Transverse colon (tissue), 4 donors: ENCODE measurements around the gene ATXN2. TPM values are rescaled to one million over a fixed set of nuclear protein-coding genes. Genes with fewer than 3 reads are reported as not detected.
"Not testable (repeated sequence)": the region's sequence is repeated elsewhere in the genome, so short reads cannot be mapped to it uniquely, and the experiment has no call there.

Experiments
- DNase-seq: peaks from one replicate; pipeline ENCODE4 v3.0.0-alpha.2; 2019
- H3K27ac ChIP-seq, 4 donors: fragments of 200-600 bp; sonication (generic); 2 replicates each; pipeline ENCODE4 v1.5.1; 2016 to 2018; ENCODE audit warnings: inconsistent platforms in 4 of 4
- H3K27me3 ChIP-seq: fragments of 200-600 bp; sonication (generic); 2 replicates; pipeline ENCODE4 v1.5.1; 2017; ENCODE audit warnings: inconsistent platforms
- H3K36me3 ChIP-seq, 4 donors: fragments of 200-600 bp; sonication (generic); 2 replicates each; pipeline ENCODE4 v1.5.1; 2017 to 2019; ENCODE audit warnings: inconsistent platforms in 4 of 4
- H3K4me1 ChIP-seq, 4 donors: fragments of 200-600 bp; sonication (generic); 2 replicates each; pipeline ENCODE4 v1.5.1; 2017 to 2020; ENCODE audit warnings: inconsistent platforms in 4 of 4
- H3K4me3 ChIP-seq, 4 donors: fragments of 200-600 bp; sonication (generic); 1 replicate in 1 of 4; 2 replicates in 3 of 4; pipeline versions ENCODE4 v1.5.1 to v1.6.1; 2017 to 2019; ENCODE audit warnings: inconsistent platforms in 4 of 4
- H3K9me3 ChIP-seq, 2 donors: fragments of 200-600 bp; sonication (generic); 2 replicates each; pipeline ENCODE4 v1.5.1; 2017 to 2019; ENCODE audit warnings: inconsistent platforms in 2 of 2
- EP300 ChIP-seq: sonication (generic); formaldehyde crosslinking; IDR thresholded peaks from one replicate; pipeline ENCODE4 v1.6.1; 2017; ENCODE audit warnings: antibody characterized with exemption, low read depth
- POLR2A ChIP-seq: fragments of 450-650 bp; IDR thresholded peaks from one replicate; pipeline ENCODE4 v1.6.1; 2016; ENCODE audit warnings: antibody characterized with exemption, mild to moderate bottlenecking, moderate library complexity
- POLR2AphosphoS5 ChIP-seq, 3 donors: sonication (generic); formaldehyde crosslinking; IDR thresholded peaks; one replicate each; pipeline ENCODE4 v1.6.1; 2016; ENCODE audit warnings: antibody characterized with exemption in 3 of 3
- WGBS, 2 donors: methylation state at CpG; one replicate each; pipeline ENCODE4 v1.1.5; 2018; ENCODE audit warnings: low coverage in 1 of 2; 5-methylcytosine and 5-hydroxymethylcytosine counted together
- in situ Hi-C, 4 donors: fragments of 200-750 bp; cut with MboI; loops; one replicate each; pipeline versions ENCODE4 v1.15.0 to v1.15.1; 2017; ENCODE audit warnings: low sequenced_read_pairs in 3 of 4, low pct_ligation_motif_present in 1 of 4, low pct_unique_long_range_greater_than_20kb in 1 of 4
- intact Hi-C: fragments of 100-400 bp; cut with DNase I; formaldehyde crosslinking; loops from one replicate; pipeline ENCODE4 v1.15.1; 2023; ENCODE audit warnings: low total_unique reads
- total RNA-seq, 4 donors: library from RNA; depleted of rRNA; stranded (reverse); fragments of >200 nt; gene quantifications; one replicate each; pipeline ENCODE4 v1.1.0, GENCODE V29; 2016
- TF ChIP-seq, protein P1 (sequence below), 5 experiments: fragments of 200-600 bp in 3 of 5; fragments of 450-650 bp in 2 of 5; sonication (generic) in 3 of 5; IDR thresholded peaks; 1 replicate in 2 of 5; 2 replicates in 3 of 5; pipeline ENCODE4 v1.5.1; 2016 to 2017; ENCODE audit warnings: antibody characterized with exemption in 5 of 5, inconsistent platforms in 3 of 5, mild to moderate bottlenecking in 2 of 5, moderate library complexity in 1 of 5

Gene ATXN2
- total RNA-seq, 4 donors from 2014 or later = 50.2 to 95.5 (median 83.2) TPM

GRCh38 chr12:111557271-111558106 lies 41.6 kb downstream of the ATXN2 start:
- in situ Hi-C loops = no loop called here
- intact Hi-C loops = no loop called here
- Histone ChIP-seq H3K27me3 (no peaks in the 10 kb centered on the region), H3K9me3 (no peaks in the 10 kb centered on the region), H3K4me3 (no peak overlapping the region), H3K27ac (no peak overlapping the region), H3K36me3 (no peaks in the 10 kb centered on the region), H3K4me1 (peaks cover 0 to 50% (median 6%) of the 10 kb centered on the region in 4 donors)
- TF ChIP-seq EP300 (no peak), POLR2AphosphoS5 (IDR thresholded peaks at IDR 0.05) (no peak), POLR2A (no peak)
- TF ChIP-seq, protein P1, sequence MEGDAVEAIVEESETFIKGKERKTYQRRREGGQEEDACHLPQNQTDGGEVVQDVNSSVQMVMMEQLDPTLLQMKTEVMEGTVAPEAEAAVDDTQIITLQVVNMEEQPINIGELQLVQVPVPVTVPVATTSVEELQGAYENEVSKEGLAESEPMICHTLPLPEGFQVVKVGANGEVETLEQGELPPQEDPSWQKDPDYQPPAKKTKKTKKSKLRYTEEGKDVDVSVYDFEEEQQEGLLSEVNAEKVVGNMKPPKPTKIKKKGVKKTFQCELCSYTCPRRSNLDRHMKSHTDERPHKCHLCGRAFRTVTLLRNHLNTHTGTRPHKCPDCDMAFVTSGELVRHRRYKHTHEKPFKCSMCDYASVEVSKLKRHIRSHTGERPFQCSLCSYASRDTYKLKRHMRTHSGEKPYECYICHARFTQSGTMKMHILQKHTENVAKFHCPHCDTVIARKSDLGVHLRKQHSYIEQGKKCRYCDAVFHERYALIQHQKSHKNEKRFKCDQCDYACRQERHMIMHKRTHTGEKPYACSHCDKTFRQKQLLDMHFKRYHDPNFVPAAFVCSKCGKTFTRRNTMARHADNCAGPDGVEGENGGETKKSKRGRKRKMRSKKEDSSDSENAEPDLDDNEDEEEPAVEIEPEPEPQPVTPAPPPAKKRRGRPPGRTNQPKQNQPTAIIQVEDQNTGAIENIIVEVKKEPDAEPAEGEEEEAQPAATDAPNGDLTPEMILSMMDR (IDR thresholded peaks at IDR 0.05) = no peak
- no peak for DNase-seq
- WGBS, 2 donors = 67 to 84% methylated on average over 5 of the region's 5 CpGs

GRCh38 chr12:111556676-111557075 lies 42.4 kb downstream of the ATXN2 start:
- Histone ChIP-seq H3K36me3 (peaks cover 0 to 5% (median 2%) of the 10 kb centered on the region in 4 donors), H3K27ac (no peak overlapping the region), H3K9me3 (no peaks in the 10 kb centered on the region), H3K27me3 (no peaks in the 10 kb centered on the region), H3K4me1 (peaks cover 0 to 44% (median 1%) of the 10 kb centered on the region in 4 donors), H3K4me3 (no peak overlapping the region)
- TF ChIP-seq POLR2AphosphoS5 (IDR thresholded peaks at IDR 0.05) (no peak), EP300 (no peak), POLR2A (no peak)
- TF ChIP-seq, protein P1 (IDR thresholded peaks at IDR 0.05) = no peak
- intact Hi-C loops = no loop called here
- in situ Hi-C loops = no loop called here
- no peak for DNase-seq
- WGBS, 2 donors = 63 to 82% methylated on average over 3 to 6 of the region's 6 CpGs

GRCh38 chr12:111555313-111555712 lies 43.8 kb downstream of the ATXN2 start:
- H3K27me3 ChIP-seq, intact Hi-C loops, in situ Hi-C loops, DNase-seq, H3K27ac ChIP-seq, H3K4me3 ChIP-seq, H3K9me3 ChIP-seq: not testable (repeated sequence)
- WGBS, 2 donors = 78 to 80% methylated on average over 1 to 3 of the region's 3 CpGs
- peaks cover 0 to 32% (median 1%) of the 10 kb centered on the region in 4 donors for H3K4me1 ChIP-seq
- peaks cover 0 to 11% (median 3%) of the 10 kb centered on the region in 4 donors for H3K36me3 ChIP-seq

DNA sequence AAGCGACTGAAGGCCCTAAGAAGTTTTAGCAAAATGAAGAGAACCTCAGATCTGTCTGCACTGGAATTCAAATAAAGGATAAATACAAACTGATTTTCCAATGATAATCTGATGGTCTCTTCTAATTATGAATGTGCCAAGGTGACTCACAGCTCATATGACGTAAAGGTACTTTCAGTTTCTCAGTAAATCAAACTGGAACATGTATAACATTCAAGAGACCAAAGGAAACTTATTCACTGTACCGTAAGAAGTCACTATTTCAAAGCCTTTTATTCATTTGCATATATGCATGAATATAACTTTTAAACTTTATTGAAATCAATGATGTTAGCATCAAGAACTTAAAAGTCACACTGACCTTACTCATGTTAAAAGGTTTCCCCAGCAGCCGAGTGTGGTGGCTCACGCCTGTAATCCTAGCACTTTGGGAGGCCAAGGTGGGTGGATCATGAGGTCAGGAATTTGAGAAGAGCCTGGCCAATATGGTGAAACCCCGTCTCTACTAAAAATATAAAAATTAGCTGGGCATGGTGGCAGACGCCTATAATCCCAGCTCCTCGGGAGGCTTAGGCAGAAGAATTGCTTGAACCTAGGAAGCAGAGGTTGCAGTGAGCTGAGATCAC lies 52.2 kb downstream of the ATXN2 start:
- Histone ChIP-seq H3K27ac (no peak overlapping the region), H3K27me3 (no peaks in the 10 kb centered on the region), H3K4me3 (no peak overlapping the region), H3K4me1 (no peaks in the 10 kb centered on the region), H3K36me3 (peaks cover 0 to 42% (median 18%) of the 10 kb centered on the region in 4 donors), H3K9me3 (no peaks in the 10 kb centered on the region)
- in situ Hi-C loops (loop anchor here in 1 of 4 donors (25.0 kb wide), 1 partner anchor 160 kb away; no protein-coding TSS in a partner anchor), intact Hi-C loops (no loop called here)
- WGBS, 2 donors = 75 to 91% methylated on average over 5 to 8 of the region's 8 CpGs
- DNase-seq = no peak
- TF ChIP-seq, protein P1 (IDR thresholded peaks at IDR 0.05) = no peak
- TF ChIP-seq POLR2A (no peak), EP300 (no peak), POLR2AphosphoS5 (IDR thresholded peaks at IDR 0.05) (no peak)
